ENCODE measurements around the gene PPFIBP1. TPM values are rescaled to one million over a fixed set of nuclear protein-coding genes. Genes with fewer than 3 reads are reported as not detected.

Gene PPFIBP1
- total and polyA plus RNA-seq, 2 of the 13 experiments (the other 11 are each of a cell fraction or from before 2014, with no cell fraction given): 16.2 to 21.8 TPM

DNA sequence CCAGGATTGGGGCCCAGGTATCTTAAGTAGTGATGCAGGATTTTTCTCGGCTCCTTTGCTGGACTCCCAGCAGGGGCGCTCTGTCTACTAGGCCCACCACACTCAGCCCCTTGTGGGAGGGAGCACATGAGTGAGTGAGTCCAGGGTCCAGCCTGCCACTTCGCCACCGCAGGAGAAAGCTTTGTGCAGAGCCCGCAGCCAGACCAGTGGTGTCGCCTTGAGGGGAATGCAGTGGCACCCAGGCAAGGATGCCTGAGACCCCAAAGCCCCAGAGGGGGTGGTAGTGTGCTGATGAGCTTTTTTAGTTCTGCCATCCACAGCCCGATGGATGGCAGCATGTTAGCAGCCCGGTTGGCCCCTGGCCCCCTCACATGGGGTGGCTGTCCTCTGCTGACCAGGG, 181.3 kb downstream of the PPFIBP1 start (continued):
- TF ChIP-seq, protein P1, sequence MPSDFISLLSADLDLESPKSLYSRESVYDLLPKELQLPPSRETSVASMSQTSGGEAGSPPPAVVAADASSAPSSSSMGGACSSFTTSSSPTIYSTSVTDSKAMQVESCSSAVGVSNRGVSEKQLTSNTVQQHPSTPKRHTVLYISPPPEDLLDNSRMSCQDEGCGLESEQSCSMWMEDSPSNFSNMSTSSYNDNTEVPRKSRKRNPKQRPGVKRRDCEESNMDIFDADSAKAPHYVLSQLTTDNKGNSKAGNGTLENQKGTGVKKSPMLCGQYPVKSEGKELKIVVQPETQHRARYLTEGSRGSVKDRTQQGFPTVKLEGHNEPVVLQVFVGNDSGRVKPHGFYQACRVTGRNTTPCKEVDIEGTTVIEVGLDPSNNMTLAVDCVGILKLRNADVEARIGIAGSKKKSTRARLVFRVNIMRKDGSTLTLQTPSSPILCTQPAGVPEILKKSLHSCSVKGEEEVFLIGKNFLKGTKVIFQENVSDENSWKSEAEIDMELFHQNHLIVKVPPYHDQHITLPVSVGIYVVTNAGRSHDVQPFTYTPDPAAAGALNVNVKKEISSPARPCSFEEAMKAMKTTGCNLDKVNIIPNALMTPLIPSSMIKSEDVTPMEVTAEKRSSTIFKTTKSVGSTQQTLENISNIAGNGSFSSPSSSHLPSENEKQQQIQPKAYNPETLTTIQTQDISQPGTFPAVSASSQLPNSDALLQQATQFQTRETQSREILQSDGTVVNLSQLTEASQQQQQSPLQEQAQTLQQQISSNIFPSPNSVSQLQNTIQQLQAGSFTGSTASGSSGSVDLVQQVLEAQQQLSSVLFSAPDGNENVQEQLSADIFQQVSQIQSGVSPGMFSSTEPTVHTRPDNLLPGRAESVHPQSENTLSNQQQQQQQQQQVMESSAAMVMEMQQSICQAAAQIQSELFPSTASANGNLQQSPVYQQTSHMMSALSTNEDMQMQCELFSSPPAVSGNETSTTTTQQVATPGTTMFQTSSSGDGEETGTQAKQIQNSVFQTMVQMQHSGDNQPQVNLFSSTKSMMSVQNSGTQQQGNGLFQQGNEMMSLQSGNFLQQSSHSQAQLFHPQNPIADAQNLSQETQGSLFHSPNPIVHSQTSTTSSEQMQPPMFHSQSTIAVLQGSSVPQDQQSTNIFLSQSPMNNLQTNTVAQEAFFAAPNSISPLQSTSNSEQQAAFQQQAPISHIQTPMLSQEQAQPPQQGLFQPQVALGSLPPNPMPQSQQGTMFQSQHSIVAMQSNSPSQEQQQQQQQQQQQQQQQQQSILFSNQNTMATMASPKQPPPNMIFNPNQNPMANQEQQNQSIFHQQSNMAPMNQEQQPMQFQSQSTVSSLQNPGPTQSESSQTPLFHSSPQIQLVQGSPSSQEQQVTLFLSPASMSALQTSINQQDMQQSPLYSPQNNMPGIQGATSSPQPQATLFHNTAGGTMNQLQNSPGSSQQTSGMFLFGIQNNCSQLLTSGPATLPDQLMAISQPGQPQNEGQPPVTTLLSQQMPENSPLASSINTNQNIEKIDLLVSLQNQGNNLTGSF (CRISPR knock-in tag; IDR thresholded peaks at IDR 0.05): no peak
- TF ChIP-seq ELF1 (CRISPR knock-in tag; IDR thresholded peaks at IDR 0.05): no peak
- TF ChIP-seq SP5 (CRISPR knock-in tag; IDR thresholded peaks at IDR 0.05; ENCODE audit: borderline replicate concordance, low read depth): 0 out of 2 replicates have a peak, but pooled peaks have one; percentile 51
- TF ChIP-seq, protein P2, sequence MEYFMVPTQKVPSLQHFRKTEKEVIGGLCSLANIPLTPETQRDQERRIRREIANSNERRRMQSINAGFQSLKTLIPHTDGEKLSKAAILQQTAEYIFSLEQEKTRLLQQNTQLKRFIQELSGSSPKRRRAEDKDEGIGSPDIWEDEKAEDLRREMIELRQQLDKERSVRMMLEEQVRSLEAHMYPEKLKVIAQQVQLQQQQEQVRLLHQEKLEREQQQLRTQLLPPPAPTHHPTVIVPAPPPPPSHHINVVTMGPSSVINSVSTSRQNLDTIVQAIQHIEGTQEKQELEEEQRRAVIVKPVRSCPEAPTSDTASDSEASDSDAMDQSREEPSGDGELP (IDR thresholded peaks at IDR 0.05; ENCODE audit: borderline replicate concordance, low read depth): peak; percentile 20; the same call in 1 of the 2 replicates
- TF ChIP-seq CREB1 (IDR thresholded peaks at IDR 0.05): no peak
- TF ChIP-seq CREB1 (CRISPR knock-in tag; IDR thresholded peaks at IDR 0.05): no peak
- TF ChIP-seq, protein P3, sequence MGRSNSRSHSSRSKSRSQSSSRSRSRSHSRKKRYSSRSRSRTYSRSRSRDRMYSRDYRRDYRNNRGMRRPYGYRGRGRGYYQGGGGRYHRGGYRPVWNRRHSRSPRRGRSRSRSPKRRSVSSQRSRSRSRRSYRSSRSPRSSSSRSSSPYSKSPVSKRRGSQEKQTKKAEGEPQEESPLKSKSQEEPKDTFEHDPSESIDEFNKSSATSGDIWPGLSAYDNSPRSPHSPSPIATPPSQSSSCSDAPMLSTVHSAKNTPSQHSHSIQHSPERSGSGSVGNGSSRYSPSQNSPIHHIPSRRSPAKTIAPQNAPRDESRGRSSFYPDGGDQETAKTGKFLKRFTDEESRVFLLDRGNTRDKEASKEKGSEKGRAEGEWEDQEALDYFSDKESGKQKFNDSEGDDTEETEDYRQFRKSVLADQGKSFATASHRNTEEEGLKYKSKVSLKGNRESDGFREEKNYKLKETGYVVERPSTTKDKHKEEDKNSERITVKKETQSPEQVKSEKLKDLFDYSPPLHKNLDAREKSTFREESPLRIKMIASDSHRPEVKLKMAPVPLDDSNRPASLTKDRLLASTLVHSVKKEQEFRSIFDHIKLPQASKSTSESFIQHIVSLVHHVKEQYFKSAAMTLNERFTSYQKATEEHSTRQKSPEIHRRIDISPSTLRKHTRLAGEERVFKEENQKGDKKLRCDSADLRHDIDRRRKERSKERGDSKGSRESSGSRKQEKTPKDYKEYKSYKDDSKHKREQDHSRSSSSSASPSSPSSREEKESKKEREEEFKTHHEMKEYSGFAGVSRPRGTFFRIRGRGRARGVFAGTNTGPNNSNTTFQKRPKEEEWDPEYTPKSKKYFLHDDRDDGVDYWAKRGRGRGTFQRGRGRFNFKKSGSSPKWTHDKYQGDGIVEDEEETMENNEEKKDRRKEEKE (IDR thresholded peaks at IDR 0.05): no peak
- TF ChIP-seq ONECUT2 (CRISPR knock-in tag; IDR thresholded peaks at IDR 0.05): no peak
- no peak for TF ChIP-seq ZNF510 (CRISPR knock-in tag; IDR thresholded peaks at IDR 0.05; ENCODE audit: low read depth)
- TF ChIP-seq, protein P4, sequence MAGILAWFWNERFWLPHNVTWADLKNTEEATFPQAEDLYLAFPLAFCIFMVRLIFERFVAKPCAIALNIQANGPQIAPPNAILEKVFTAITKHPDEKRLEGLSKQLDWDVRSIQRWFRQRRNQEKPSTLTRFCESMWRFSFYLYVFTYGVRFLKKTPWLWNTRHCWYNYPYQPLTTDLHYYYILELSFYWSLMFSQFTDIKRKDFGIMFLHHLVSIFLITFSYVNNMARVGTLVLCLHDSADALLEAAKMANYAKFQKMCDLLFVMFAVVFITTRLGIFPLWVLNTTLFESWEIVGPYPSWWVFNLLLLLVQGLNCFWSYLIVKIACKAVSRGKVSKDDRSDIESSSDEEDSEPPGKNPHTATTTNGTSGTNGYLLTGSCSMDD (CRISPR knock-in tag; IDR thresholded peaks at IDR 0.05): no peak
- TF ChIP-seq, protein P5, sequence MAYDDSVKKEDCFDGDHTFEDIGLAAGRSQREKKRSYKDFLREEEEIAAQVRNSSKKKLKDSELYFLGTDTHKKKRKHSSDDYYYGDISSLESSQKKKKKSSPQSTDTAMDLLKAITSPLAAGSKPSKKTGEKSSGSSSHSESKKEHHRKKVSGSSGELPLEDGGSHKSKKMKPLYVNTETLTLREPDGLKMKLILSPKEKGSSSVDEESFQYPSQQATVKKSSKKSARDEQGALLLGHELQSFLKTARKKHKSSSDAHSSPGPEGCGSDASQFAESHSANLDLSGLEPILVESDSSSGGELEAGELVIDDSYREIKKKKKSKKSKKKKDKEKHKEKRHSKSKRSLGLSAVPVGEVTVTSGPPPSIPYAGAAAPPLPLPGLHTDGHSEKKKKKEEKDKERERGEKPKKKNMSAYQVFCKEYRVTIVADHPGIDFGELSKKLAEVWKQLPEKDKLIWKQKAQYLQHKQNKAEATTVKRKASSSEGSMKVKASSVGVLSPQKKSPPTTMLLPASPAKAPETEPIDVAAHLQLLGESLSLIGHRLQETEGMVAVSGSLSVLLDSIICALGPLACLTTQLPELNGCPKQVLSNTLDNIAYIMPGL (CRISPR knock-in tag; IDR thresholded peaks at IDR 0.05; ENCODE audit: borderline replicate concordance in 1 of 2, low read depth in 1 of 2): peak; percentile 79 to 82
- TF ChIP-seq SRY (CRISPR knock-in tag; IDR thresholded peaks at IDR 0.05): no peak
- TF ChIP-seq NFYB (CRISPR knock-in tag; IDR thresholded peaks at IDR 0.05): no peak
